ENCODE data around the gene BAG3. TPM values are rescaled to one million over a fixed set of nuclear protein-coding genes. Genes with fewer than 3 reads are reported as not detected.

The BAG3 gene
- total and polyA plus RNA-seq, 5 donors from 2014 or later, result 6.7 to 38.2 (median 8.0) TPM

- no peak overlapping the region for H3K27ac ChIP-seq (ENCODE audit: insufficient read depth, low read length, poor library complexity, severe bottlenecking)
- Mint-ChIP-seq H3K9me3 (no peaks in the 10 kb centered on the region), H3K36me3 (peaks cover 25% of the 10 kb centered on the region), H3K4me3 (no peak overlapping the region), H3K27me3 (no peaks in the 10 kb centered on the region), H3K27ac (no peak overlapping the region), H3K4me1 (peaks cover 0 to 9% (median under 1%) of the 10 kb centered on the region in 4 donors)
- H3K9me3 ChIP-seq (ENCODE audit: control insufficient read depth in 2 of 2, low read length in 2 of 2), result no peaks in the 10 kb centered on the region
- peaks cover 29% of the 10 kb centered on the region for H3K36me3 ChIP-seq (ENCODE audit: control insufficient read depth, insufficient read depth, low read length)
- H3K27me3 ChIP-seq (ENCODE audit: control insufficient read depth, insufficient read depth, low read length), result no peaks in the 10 kb centered on the region
- no peak overlapping the region for H3K4me3 ChIP-seq (ENCODE audit: low read depth, low read length)
- no peaks in the 10 kb centered on the region for H3K4me1 ChIP-seq (ENCODE audit: control insufficient read depth, insufficient read depth, low read length, poor library complexity, severe bottlenecking)
- ATAC-seq (ENCODE audit: low read depth in 2 of 2), result no peak
- DNase-seq, result no peak
Measured at GRCh38 chr10:119669975-119670640, 18.9 kb downstream of the BAG3 start.

GRCh38 chr10:119670717-119671116, 19.5 kb downstream of the BAG3 start:
- peaks cover 29% of the 10 kb centered on the region for H3K36me3 ChIP-seq (ENCODE audit: control insufficient read depth, insufficient read depth, low read length)
- ATAC-seq (ENCODE audit: low read depth in 2 of 2), result no peak
- no peak overlapping the region for H3K27ac ChIP-seq (ENCODE audit: insufficient read depth, low read length, poor library complexity, severe bottlenecking)
- no peak overlapping the region for H3K4me3 ChIP-seq (ENCODE audit: low read depth, low read length)
- Mint-ChIP-seq H3K27me3 (no peaks in the 10 kb centered on the region), H3K4me3 (no peak overlapping the region), H3K4me1 (peaks cover 0 to 9% (median under 1%) of the 10 kb centered on the region in 4 donors), H3K36me3 (peaks cover 25% of the 10 kb centered on the region), H3K27ac (peak overlapping the region in 1 of 3 donors; percentile 38), H3K9me3 (no peaks in the 10 kb centered on the region)
- no peaks in the 10 kb centered on the region for H3K4me1 ChIP-seq (ENCODE audit: control insufficient read depth, insufficient read depth, low read length, poor library complexity, severe bottlenecking)
- H3K9me3 ChIP-seq (ENCODE audit: control insufficient read depth in 2 of 2, low read length in 2 of 2), result no peaks in the 10 kb centered on the region
- DNase-seq, result no peak
- no peaks in the 10 kb centered on the region for H3K27me3 ChIP-seq (ENCODE audit: control insufficient read depth, insufficient read depth, low read length)

DNA sequence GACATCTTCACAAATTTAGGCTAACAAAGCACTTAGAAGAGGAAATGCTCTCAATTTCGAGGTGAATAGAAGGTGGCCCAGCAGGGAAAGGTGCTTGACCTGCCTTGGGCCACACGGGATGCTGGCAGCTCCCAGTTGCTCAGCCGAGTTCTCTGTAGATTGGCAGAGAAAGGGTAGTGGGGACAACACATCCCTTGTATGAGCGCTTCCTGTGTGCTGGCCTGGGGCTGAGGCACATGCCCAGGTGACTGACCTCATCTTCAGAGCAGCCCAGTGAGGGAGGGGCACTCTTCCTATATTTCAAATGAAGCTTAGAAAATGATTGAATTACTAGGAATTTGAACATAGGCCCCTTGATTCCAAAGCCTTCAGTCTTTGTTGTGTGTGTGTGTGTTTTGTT, 20.2 kb downstream of the BAG3 start:
- Mint-ChIP-seq H3K9me3 (no peaks in the 10 kb centered on the region), H3K36me3 (peaks cover 22% of the 10 kb centered on the region), H3K27ac (no peak overlapping the region), H3K27me3 (peaks cover 4% of the 10 kb centered on the region), H3K4me1 (peaks cover 0 to 3% (median under 1%) of the 10 kb centered on the region in 4 donors), H3K4me3 (no peak overlapping the region)
- Histone ChIP-seq H3K4me1 (ENCODE audit: control insufficient read depth, insufficient read depth, low read length, poor library complexity, severe bottlenecking) (no peaks in the 10 kb centered on the region), H3K27ac (ENCODE audit: insufficient read depth, low read length, poor library complexity, severe bottlenecking) (no peak overlapping the region), H3K27me3 (ENCODE audit: control insufficient read depth, insufficient read depth, low read length) (no peaks in the 10 kb centered on the region), H3K4me3 (ENCODE audit: low read depth, low read length) (no peak overlapping the region), H3K9me3 (ENCODE audit: control insufficient read depth in 2 of 2, low read length in 2 of 2) (no peaks in the 10 kb centered on the region), H3K36me3 (ENCODE audit: control insufficient read depth, insufficient read depth, low read length) (peaks cover 30% of the 10 kb centered on the region)
- ATAC-seq (ENCODE audit: low read depth in 2 of 2), result no peak
- DNase-seq, result no peak

- ATAC-seq (ENCODE audit: low read depth in 2 of 2), result no peak
- no peak overlapping the region for H3K27ac ChIP-seq (ENCODE audit: insufficient read depth, low read length, poor library complexity, severe bottlenecking)
- H3K4me1 Mint-ChIP-seq, result peaks cover 0 to 2% (median 0%) of the 10 kb centered on the region in 4 donors
- no peaks in the 10 kb centered on the region for H3K27me3 ChIP-seq (ENCODE audit: control insufficient read depth, insufficient read depth, low read length)
- H3K36me3 Mint-ChIP-seq, result peaks cover 26% of the 10 kb centered on the region
- H3K4me1 ChIP-seq (ENCODE audit: control insufficient read depth, insufficient read depth, low read length, poor library complexity, severe bottlenecking), result no peaks in the 10 kb centered on the region
- no peak overlapping the region for H3K4me3 ChIP-seq (ENCODE audit: low read depth, low read length)
- peaks cover 38% of the 10 kb centered on the region for H3K36me3 ChIP-seq (ENCODE audit: control insufficient read depth, insufficient read depth, low read length)
- no peaks in the 10 kb centered on the region for H3K9me3 ChIP-seq (ENCODE audit: control insufficient read depth in 2 of 2, low read length in 2 of 2)
- no peaks in the 10 kb centered on the region for H3K9me3 Mint-ChIP-seq
- peaks cover 5% of the 10 kb centered on the region for H3K27me3 Mint-ChIP-seq
- no peak for DNase-seq
- H3K27ac Mint-ChIP-seq, result no peak overlapping the region
- H3K4me3 Mint-ChIP-seq, result no peak overlapping the region
Measured at GRCh38 chr10:119672291-119672690, 21.1 kb downstream of the BAG3 start.

DNA sequence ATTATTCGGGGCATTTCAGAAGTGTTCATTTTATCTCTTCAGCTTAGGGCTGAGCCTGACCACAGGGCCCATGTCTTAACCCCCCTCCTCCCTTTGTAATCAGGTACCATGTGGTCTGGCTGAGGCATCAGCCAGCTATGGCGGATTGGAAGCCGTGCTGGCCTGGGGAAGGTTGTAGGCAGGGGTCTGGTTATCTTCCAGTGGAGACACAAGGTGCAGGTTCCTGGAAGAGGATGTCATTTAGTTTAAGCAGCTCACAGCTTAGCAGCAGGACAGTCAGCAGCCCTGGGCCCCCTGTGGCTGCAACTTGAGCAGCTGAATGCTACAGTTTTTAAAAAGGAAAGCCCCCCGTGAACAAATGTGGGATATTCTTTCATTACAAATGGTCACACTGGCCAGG, 22.1 kb downstream of the BAG3 start:
- no peak overlapping the region for H3K4me3 Mint-ChIP-seq
- no peaks in the 10 kb centered on the region for H3K27me3 ChIP-seq (ENCODE audit: control insufficient read depth, insufficient read depth, low read length)
- no peaks in the 10 kb centered on the region for H3K9me3 Mint-ChIP-seq
- peaks cover 5% of the 10 kb centered on the region for H3K27me3 Mint-ChIP-seq
- H3K4me1 ChIP-seq (ENCODE audit: control insufficient read depth, insufficient read depth, low read length, poor library complexity, severe bottlenecking), result no peaks in the 10 kb centered on the region
- H3K9me3 ChIP-seq (ENCODE audit: control insufficient read depth in 2 of 2, low read length in 2 of 2), result no peaks in the 10 kb centered on the region
- ATAC-seq (ENCODE audit: low read depth in 2 of 2) (no peak), DNase-seq (no peak)
- H3K27ac ChIP-seq (ENCODE audit: insufficient read depth, low read length, poor library complexity, severe bottlenecking), result no peak overlapping the region
- peaks cover 42% of the 10 kb centered on the region for H3K36me3 ChIP-seq (ENCODE audit: control insufficient read depth, insufficient read depth, low read length)
- H3K4me3 ChIP-seq (ENCODE audit: low read depth, low read length), result no peak overlapping the region
- peaks cover 26% of the 10 kb centered on the region for H3K36me3 Mint-ChIP-seq
- H3K27ac Mint-ChIP-seq, result no peak overlapping the region
- H3K4me1 Mint-ChIP-seq, result peaks cover 0 to 2% (median 0%) of the 10 kb centered on the region in 4 donors

DNA sequence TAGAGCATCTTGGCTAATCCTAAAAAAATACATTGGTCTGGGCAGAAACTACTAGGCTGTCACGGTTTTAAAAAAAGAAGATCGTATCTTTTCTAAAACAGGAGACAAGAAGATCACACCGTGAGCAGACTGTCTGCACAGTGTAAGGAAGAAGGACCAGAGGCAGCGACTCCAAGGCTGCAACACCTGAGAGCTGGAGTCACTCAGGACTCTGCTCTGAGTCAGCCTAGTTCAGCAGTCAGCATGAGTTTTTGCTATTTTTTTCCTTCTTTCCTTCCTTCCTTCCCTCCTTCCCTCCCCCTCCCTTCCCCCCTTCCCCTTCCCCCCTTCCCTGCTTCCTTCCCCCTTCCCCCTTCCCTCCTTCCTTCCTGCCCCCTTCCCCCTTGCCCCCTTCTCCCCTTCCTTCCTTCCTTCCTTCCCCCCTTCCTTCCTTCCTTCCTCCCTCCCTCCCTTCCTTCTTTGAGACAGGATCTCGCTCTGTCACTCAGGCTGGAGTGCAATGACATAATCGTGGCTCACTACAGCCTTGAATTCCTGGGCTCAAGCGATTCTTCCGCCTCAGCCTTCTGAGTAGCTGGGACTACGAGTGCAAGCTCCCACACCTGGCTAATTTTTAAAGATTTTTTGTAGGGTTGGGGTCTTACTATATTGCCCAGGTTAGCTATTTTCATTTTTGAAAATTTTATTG, 24.4 kb downstream of the BAG3 start:
- peaks cover 18% of the 10 kb centered on the region for H3K36me3 Mint-ChIP-seq
- Histone ChIP-seq H3K27ac (ENCODE audit: insufficient read depth, low read length, poor library complexity, severe bottlenecking) (no peak overlapping the region), H3K36me3 (ENCODE audit: control insufficient read depth, insufficient read depth, low read length) (peaks cover 36% of the 10 kb centered on the region), H3K4me1 (ENCODE audit: control insufficient read depth, insufficient read depth, low read length, poor library complexity, severe bottlenecking) (no peaks in the 10 kb centered on the region), H3K4me3 (ENCODE audit: low read depth, low read length) (no peak overlapping the region), H3K9me3 (ENCODE audit: control insufficient read depth in 2 of 2, low read length in 2 of 2) (no peaks in the 10 kb centered on the region), H3K27me3 (ENCODE audit: control insufficient read depth, insufficient read depth, low read length) (no peaks in the 10 kb centered on the region)
- peaks cover 5% of the 10 kb centered on the region for H3K27me3 Mint-ChIP-seq
- ATAC-seq (ENCODE audit: low read depth in 2 of 2) (no peak), DNase-seq (no peak)
- peaks cover 0 to 4% (median 1%) of the 10 kb centered on the region in 4 donors for H3K4me1 Mint-ChIP-seq
- H3K27ac Mint-ChIP-seq, result peak overlapping the region in 2 of 3 donors; percentile 9 to 31
- no peaks in the 10 kb centered on the region for H3K9me3 Mint-ChIP-seq
- no peak overlapping the region for H3K4me3 Mint-ChIP-seq

DNA sequence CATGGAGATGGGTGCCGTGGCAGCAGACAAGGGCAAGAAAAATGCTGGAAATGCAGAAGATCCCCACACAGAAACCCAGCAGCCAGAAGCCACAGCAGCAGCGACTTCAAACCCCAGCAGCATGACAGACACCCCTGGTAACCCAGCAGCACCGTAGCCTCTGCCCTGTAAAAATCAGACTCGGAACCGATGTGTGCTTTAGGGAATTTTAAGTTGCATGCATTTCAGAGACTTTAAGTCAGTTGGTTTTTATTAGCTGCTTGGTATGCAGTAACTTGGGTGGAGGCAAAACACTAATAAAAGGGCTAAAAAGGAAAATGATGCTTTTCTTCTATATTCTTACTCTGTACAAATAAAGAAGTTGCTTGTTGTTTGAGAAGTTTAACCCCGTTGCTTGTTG, 25.9 kb downstream of the BAG3 start:
- no peaks in the 10 kb centered on the region for H3K4me1 ChIP-seq (ENCODE audit: control insufficient read depth, insufficient read depth, low read length, poor library complexity, severe bottlenecking)
- Mint-ChIP-seq H3K27ac (no peak overlapping the region), H3K9me3 (no peaks in the 10 kb centered on the region), H3K4me1 (peaks cover 0 to 13% (median 4%) of the 10 kb centered on the region in 4 donors), H3K36me3 (peaks cover 14% of the 10 kb centered on the region), H3K27me3 (peaks cover 5% of the 10 kb centered on the region), H3K4me3 (no peak overlapping the region)
- no peaks in the 10 kb centered on the region for H3K27me3 ChIP-seq (ENCODE audit: control insufficient read depth, insufficient read depth, low read length)
- H3K9me3 ChIP-seq (ENCODE audit: control insufficient read depth in 2 of 2, low read length in 2 of 2), result no peaks in the 10 kb centered on the region
- H3K4me3 ChIP-seq (ENCODE audit: low read depth, low read length), result no peak overlapping the region
- H3K27ac ChIP-seq (ENCODE audit: insufficient read depth, low read length, poor library complexity, severe bottlenecking), result no peak overlapping the region
- ATAC-seq (ENCODE audit: low read depth in 2 of 2) (no peak), DNase-seq (no peak)
- peaks cover 25% of the 10 kb centered on the region for H3K36me3 ChIP-seq (ENCODE audit: control insufficient read depth, insufficient read depth, low read length)

Measured in CD4-positive, CD25-positive, alpha-beta regulatory T cell (primary cell).